ENCODE data around the gene B4GAT1. TPM values are rescaled to one million over a fixed set of nuclear protein-coding genes. Genes with fewer than 3 reads are reported as not detected.

Gene B4GAT1
- total and polyA plus RNA-seq, 2 of the 13 experiments (the other 11 are each of a cell fraction or from before 2014, with no cell fraction given), result 40.4 to 109 TPM

DNA sequence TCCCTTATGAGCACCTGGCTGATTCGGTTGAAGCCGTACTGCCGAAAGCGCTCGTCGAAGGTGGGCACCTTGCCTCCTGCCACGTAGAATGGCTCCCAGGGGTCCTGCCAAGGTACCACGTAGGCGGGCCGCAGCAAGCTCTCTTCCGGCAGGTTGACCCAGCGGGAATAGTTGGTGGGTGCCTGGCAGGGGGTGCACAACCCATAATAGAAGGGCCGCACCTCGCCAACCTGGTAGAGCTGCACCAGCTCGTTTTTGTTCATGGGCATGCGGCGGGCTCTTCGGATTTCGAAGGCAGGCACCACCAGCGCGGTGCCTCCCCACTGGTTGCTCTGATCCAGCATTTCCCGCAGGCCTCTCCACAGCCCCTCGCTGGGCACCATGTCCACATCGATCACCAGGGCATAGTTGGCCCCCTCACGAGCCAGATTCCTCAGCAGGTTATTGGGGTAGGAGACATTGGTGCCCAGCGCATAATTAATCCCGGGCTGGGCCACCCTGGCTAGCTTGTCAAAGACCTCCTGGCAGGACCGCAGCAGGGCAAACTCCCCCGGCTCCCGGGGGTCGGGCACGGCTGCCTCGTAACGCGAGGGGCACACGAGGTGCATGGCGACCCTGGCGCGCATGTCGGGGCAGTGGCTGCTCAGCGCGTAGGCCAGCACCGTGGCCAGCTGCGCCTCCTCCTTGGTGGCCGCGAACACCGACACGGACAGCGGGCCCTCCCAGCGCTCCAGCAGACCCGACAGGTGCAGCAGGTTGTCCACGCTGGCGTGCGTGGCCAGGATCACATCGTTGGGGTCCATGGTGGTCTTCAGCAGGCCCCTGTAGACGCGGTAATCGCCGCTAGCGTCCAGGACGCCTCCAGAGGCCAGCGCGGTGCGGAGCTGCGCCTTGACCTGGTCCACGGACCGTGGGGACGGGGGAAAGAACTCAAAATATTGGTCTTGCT lies 679 bp downstream of the B4GAT1 start (continued):
- no peak for TF ChIP-seq MATR3 (CRISPR knock-in tag; IDR thresholded peaks at IDR 0.05)
- TF ChIP-seq KMT2A (CRISPR knock-in tag; IDR thresholded peaks at IDR 0.05), result peak; percentile 40; the same call in 1 of the 2 replicates
- TF ChIP-seq ZNF558 (CRISPR knock-in tag; IDR thresholded peaks at IDR 0.05; ENCODE audit: borderline replicate concordance), result 0 out of 2 replicates have a peak, but pooled peaks have one; percentile 45
- no peak for TF ChIP-seq TMF1 (CRISPR knock-in tag; IDR thresholded peaks at IDR 0.05; ENCODE audit: low read depth)
- TF ChIP-seq SOX6 (IDR thresholded peaks at IDR 0.05), result no peak
- TF ChIP-seq SOX6 (CRISPR knock-in tag; IDR thresholded peaks at IDR 0.05), result no peak; the same call in 1 of the 2 replicates
- no peak for TF ChIP-seq RBM39 (IDR thresholded peaks at IDR 0.05; ENCODE audit: low read depth, low read length, poor library complexity, severe bottlenecking)
- peak; percentile 23; the same call in 1 of the 2 replicates for TF ChIP-seq ZNF772 (CRISPR knock-in tag; IDR thresholded peaks at IDR 0.05)
- TF ChIP-seq, protein P1, sequence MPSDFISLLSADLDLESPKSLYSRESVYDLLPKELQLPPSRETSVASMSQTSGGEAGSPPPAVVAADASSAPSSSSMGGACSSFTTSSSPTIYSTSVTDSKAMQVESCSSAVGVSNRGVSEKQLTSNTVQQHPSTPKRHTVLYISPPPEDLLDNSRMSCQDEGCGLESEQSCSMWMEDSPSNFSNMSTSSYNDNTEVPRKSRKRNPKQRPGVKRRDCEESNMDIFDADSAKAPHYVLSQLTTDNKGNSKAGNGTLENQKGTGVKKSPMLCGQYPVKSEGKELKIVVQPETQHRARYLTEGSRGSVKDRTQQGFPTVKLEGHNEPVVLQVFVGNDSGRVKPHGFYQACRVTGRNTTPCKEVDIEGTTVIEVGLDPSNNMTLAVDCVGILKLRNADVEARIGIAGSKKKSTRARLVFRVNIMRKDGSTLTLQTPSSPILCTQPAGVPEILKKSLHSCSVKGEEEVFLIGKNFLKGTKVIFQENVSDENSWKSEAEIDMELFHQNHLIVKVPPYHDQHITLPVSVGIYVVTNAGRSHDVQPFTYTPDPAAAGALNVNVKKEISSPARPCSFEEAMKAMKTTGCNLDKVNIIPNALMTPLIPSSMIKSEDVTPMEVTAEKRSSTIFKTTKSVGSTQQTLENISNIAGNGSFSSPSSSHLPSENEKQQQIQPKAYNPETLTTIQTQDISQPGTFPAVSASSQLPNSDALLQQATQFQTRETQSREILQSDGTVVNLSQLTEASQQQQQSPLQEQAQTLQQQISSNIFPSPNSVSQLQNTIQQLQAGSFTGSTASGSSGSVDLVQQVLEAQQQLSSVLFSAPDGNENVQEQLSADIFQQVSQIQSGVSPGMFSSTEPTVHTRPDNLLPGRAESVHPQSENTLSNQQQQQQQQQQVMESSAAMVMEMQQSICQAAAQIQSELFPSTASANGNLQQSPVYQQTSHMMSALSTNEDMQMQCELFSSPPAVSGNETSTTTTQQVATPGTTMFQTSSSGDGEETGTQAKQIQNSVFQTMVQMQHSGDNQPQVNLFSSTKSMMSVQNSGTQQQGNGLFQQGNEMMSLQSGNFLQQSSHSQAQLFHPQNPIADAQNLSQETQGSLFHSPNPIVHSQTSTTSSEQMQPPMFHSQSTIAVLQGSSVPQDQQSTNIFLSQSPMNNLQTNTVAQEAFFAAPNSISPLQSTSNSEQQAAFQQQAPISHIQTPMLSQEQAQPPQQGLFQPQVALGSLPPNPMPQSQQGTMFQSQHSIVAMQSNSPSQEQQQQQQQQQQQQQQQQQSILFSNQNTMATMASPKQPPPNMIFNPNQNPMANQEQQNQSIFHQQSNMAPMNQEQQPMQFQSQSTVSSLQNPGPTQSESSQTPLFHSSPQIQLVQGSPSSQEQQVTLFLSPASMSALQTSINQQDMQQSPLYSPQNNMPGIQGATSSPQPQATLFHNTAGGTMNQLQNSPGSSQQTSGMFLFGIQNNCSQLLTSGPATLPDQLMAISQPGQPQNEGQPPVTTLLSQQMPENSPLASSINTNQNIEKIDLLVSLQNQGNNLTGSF (CRISPR knock-in tag; IDR thresholded peaks at IDR 0.05), result no peak
- no peak for TF ChIP-seq HNRNPLL (IDR thresholded peaks at IDR 0.05; ENCODE audit: low read depth, low read length, poor library complexity, severe bottlenecking)
- 0 out of 2 replicates have a peak, but pooled peaks have one; percentile 59 for TF ChIP-seq KLF12 (CRISPR knock-in tag; IDR thresholded peaks at IDR 0.05; ENCODE audit: borderline replicate concordance)
- TF ChIP-seq, protein P2, sequence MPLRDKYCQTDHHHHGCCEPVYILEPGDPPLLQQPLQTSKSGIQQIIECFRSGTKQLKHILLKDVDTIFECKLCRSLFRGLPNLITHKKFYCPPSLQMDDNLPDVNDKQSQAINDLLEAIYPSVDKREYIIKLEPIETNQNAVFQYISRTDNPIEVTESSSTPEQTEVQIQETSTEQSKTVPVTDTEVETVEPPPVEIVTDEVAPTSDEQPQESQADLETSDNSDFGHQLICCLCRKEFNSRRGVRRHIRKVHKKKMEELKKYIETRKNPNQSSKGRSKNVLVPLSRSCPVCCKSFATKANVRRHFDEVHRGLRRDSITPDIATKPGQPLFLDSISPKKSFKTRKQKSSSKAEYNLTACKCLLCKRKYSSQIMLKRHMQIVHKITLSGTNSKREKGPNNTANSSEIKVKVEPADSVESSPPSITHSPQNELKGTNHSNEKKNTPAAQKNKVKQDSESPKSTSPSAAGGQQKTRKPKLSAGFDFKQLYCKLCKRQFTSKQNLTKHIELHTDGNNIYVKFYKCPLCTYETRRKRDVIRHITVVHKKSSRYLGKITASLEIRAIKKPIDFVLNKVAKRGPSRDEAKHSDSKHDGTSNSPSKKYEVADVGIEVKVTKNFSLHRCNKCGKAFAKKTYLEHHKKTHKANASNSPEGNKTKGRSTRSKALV (CRISPR knock-in tag; IDR thresholded peaks at IDR 0.05), result peak; percentile 81
- TF ChIP-seq, protein P3, sequence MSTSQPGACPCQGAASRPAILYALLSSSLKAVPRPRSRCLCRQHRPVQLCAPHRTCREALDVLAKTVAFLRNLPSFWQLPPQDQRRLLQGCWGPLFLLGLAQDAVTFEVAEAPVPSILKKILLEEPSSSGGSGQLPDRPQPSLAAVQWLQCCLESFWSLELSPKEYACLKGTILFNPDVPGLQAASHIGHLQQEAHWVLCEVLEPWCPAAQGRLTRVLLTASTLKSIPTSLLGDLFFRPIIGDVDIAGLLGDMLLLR (CRISPR knock-in tag; IDR thresholded peaks at IDR 0.05), result peak; percentile 41; the same call in 1 of the 2 replicates
- no peak for TF ChIP-seq SMC3 (IDR thresholded peaks at IDR 0.05; ENCODE audit: low read length)
- TF ChIP-seq LCORL (IDR thresholded peaks at IDR 0.05), result no peak
- no peak for TF ChIP-seq LCORL (CRISPR knock-in tag; IDR thresholded peaks at IDR 0.05)
- no peak for TF ChIP-seq CAMTA2 (CRISPR knock-in tag; IDR thresholded peaks at IDR 0.05; ENCODE audit: borderline replicate concordance)
- peak; percentile 47; the same call in 1 of the 2 replicates for TF ChIP-seq ZNF547 (CRISPR knock-in tag; IDR thresholded peaks at IDR 0.05)
- TF ChIP-seq, protein P4, sequence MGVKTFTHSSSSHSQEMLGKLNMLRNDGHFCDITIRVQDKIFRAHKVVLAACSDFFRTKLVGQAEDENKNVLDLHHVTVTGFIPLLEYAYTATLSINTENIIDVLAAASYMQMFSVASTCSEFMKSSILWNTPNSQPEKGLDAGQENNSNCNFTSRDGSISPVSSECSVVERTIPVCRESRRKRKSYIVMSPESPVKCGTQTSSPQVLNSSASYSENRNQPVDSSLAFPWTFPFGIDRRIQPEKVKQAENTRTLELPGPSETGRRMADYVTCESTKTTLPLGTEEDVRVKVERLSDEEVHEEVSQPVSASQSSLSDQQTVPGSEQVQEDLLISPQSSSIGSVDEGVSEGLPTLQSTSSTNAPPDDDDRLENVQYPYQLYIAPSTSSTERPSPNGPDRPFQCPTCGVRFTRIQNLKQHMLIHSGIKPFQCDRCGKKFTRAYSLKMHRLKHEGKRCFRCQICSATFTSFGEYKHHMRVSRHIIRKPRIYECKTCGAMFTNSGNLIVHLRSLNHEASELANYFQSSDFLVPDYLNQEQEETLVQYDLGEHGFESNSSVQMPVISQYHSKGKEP (CRISPR knock-in tag; IDR thresholded peaks at IDR 0.05), result no peak
- no peak for TF ChIP-seq DNMT1 (CRISPR knock-in tag; IDR thresholded peaks at IDR 0.05)
